ENCODE data around the gene EPN1.
A peak's percentile ranks its signal among the peaks of the same experiment; 100 is the strongest.

EPN1 gene

DNA sequence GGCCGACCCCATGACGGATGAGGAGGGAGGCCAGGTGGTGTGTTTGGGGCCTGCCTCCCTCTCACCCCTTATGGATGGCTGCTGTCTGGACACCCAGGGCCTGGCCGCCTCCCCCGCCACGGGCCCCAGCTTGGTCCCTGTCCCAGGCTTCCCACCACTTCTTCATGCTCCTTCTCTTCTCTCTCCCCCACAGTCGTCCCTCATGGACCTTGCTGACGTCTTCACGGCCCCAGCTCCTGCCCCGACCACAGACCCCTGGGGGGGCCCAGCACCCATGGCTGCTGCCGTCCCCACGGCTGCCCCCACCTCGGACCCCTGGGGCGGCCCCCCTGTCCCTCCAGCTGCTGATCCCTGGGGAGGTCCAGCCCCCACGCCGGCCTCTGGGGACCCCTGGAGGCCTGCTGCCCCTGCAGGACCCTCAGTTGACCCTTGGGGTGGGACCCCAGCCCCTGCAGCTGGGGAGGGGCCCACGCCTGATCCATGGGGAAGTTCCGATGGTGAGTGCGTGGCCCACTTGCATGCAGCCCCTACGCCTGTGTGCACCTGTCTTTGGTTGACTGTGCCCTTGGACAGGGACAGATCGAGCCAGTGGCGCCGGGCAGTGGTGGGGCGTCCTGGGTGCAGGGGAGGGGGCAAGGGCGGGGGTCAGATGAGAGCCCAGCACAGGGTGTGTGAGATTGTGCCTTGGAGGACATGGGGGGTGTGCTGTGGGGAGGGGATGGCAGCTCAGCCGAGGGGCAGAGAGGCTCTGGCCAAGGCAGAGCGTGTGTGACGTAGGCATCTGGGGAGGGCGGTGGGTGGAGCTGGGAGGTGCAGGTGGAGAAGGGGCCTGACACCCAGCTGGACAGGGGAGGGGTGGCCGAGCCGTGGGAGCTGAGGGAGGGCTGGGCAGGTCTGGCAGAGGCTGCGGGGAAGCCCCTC is 16.8 kb downstream of the EPN1 start:
- DNase-seq = no peak

DNA sequence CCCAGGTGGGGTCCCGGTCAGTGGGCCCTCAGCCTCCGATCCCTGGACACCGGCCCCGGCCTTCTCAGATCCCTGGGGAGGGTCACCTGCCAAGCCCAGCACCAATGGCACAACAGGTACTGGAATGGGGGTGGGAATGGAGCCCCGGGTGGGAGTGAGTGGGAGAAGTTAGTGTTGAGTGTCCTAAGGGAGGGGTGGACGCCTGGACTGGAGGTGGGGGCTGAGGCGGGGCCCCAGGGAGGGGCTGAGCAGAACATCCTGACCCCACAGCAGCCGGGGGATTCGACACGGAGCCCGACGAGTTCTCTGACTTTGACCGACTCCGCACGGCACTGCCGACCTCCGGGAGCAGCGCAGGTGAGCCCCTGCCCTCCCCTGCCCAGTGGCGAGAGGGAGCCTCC is 17.7 kb downstream of the EPN1 start:
- DNase-seq = no peak

- peak in 1 of 58 donors; percentile 49 for DNase-seq
Observed at GRCh38 chr19:55693336-55693974, 18.4 kb downstream of the EPN1 start.

DNA sequence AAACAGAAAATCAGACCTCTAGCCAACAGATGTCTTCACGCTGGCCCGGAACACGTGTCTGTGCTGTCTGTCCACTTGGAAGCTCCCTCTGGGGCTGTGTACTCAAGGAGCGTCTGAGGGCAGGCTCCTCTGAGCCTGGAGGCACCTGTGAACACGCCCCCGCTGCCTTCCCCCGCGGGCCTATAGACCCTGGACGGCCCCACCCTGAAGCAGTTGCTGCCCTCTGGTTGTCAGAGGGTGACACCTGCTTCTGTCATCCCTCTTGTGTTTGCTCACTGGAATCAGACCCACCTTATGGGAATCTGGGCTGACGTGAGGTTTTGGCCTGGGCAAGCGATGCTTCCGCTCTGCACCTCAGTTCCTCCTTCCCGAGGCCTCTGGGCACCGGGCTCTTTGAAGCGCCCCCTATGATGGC is 19.2 kb downstream of the EPN1 start:
- no peak for DNase-seq

- DNase-seq = no peak
Observed at GRCh38 chr19:55694656-55695491, 19.8 kb downstream of the EPN1 start.

- no peak for DNase-seq
Observed at GRCh38 chr19:55695511-55696290, 20.7 kb downstream of the EPN1 start.

- DNase-seq = no peak
Observed at GRCh38 chr19:55696301-55697068, 21.5 kb downstream of the EPN1 start.

DNA sequence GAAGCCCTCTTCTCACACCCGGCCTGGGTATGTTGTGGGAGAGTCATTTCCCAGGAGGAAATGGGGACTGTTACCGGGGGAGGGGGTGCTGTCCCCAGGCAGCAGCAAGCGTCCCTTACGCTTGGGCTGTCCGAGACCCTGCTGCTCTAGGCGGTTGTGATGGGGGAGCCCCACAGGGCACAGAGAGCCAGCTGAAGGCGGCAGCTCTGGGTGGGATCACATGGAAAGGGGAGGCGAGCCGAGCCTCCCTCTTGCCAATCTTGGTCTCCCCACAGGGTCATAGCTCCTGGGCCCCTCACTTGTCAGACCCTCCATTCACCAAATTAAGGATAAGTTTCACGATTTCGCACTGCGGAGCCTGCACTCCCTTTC is 22.0 kb downstream of the EPN1 start:
- DNase-seq = no peak

DNA sequence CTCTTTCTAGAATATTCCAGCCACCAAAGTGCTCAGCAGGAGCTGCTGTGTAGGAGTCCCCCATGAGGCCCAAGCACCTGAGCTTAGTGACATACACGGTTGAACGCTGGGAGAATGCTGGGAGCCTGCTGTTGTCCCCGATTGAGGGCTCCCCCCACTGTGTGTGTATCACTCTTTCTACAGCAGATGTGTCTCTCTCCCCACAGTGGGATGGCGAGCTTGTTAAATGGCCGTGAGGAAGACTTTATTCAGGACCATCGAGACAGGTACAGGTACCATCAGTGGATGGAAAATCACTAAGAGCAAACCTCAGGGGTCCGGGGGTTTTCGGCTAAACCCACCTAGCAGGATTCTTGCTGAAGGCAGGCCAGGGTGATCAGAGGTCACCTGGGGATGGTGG is 22.7 kb downstream of the EPN1 start:
- no peak for DNase-seq

DNA sequence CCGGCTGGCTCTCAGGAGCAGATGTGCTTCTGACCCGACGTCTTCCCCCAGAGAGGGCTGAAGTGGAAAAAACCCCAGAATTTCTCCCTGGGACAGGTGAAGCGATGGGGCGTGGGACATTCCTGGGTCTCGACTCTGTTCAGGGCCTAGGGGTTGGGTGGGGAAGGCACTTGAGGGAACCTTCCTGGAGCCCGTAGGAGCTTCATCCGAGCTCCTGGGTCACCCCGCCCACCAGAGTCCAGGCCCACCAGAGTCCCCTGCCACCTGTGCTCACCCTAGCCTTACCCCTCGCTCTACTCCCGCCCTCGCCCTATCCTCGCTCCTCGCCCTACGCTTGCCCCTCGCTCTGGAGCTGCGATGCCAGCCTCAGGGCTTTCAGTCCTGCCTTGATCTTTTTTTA is 23.2 kb downstream of the EPN1 start:
- no peak for DNase-seq

DNA sequence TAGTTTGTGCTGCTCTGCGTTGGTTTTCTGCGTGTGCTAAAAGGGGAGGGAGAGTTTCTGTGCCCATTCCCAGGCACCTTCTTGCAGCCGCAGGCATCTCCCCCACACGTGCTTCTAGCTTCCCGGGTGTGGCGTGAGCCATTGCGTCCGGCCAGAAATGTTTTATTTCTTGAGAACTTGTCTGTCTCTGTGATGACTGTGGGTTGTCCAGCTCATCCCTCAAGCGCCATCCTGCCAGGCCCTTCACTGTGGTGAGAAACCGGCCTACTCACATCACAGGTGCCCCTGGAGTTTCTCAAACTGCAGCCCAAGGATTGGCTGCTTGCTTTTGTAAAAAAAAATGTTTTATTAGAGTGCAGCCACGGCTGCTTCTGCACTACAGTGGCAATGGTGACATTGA is 24.2 kb downstream of the EPN1 start:
- DNase-seq = peak in 3 of 58 donors; percentile 12 to 25 (median 16)

DNA sequence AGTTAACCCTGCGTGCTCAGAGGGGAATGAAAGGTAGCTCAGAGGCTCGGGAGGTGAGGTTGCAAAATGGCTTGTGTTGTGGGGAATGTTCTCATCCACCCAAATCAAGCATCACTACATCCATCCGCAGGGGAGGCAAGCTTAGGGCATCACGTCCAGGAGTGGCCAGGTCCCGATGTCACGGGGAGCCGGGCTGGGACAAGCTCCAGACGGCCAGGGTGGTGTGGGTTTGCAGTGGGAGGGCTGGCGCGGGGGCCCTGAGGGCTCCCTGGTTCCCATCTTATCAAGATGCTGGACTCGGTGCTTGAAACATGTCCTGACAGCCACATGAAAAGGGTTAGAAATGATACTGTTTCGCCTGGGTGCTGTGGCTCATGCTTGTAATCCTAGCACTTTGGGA is 25.8 kb downstream of the EPN1 start:
- DNase-seq = no peak

GRCh38 chr19:55702131-55702627 is 27.2 kb downstream of the EPN1 start:
- DNase-seq = no peak

DNA sequence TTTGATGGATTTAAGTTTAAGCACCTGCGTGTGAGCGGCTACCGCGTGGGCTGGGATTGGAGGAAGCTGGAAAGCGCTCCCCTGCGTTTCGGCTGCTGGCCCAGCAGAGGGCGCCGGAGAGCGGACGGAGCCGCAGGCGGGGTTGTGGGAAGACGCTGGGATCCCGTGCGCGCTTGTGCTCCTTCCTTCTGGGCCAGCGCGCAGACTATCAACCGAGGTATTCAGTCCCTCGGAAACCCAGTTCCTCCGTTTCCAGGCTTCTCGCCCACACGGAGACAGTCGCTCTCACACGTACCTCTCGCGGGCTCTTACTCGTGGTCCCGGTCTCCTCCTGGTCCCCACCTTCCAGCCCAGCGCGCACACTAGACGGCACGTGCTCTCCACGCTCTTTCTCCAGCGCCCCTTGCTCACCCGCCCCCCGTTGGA is 28.8 kb downstream of the EPN1 start:
- peak in 18 of 58 donors; percentile 2 to 47 (median 13) for DNase-seq

GRCh38 chr19:55704494-55705245 is 29.6 kb downstream of the EPN1 start:
- DNase-seq = peak in 4 of 58 donors; percentile 10 to 32 (median 18)

- DNase-seq = no peak
Observed at GRCh38 chr19:55705972-55706371, 30.9 kb downstream of the EPN1 start.

GRCh38 chr19:55711719-55712118 is 36.7 kb downstream of the EPN1 start:
- DNase-seq = no peak

DNA sequence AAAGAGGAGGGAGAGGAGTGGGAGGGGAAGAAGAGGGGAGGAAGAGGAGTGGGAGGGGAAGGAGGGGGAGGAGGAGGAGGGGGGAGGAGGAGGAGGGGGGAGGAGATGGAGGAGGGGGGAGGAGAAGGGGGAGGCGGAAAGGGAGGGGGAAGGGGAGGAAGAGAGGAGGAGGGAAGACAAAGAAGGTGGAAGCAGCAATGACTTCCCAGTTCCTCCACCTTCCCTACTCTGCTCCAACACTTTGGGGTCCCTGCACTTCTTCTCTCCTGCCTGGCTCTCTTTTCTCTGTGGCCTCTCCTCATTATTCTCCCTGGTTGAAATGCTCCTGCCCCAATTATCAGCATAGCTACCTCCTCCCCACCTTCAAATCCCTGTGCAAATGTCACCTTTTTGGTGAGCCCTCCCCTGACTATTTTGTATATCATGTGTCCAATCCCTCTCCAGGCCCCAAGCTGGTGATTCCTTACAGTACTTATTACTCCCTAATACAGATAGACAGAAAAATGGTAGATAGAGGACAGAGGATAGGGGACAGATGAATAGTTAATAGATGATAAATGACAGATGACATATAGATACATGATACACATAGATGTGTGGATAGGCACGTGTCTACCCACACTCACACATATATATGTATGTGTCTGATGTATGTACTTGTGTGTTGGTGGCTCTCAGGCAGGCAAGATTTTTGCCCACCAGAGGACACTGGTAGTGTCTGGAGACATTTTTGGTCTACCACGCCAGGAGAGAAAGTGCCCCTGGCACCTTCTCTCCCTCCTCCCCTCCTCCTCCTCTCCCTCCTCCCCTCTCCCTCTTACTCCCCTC is 38.0 kb downstream of the EPN1 start:
- no peak for DNase-seq
